Neural progenitor cell (in vitro differentiated cells): ENCODE measurements around the gene MYMK. TPM values are rescaled to one million over a fixed set of nuclear protein-coding genes. Genes with fewer than 3 reads are reported as not detected.

ENCODE experiments used
- DNase-seq: peaks from one replicate; pipeline ENCODE4 v3.0.0-alpha.2; 2016; ENCODE audit warnings: low spot score
- H2AFZ ChIP-seq: fragments of 200-600 bp; sonication (generic); replicated peaks from 2 replicates; pipeline ENCODE4 v1.6.1; 2016; ENCODE audit warnings: antibody characterized with exemption
- H3F3A ChIP-seq: fragments of 200-600 bp; sonication (generic); 2 replicates; pipeline ENCODE4 v1.6.1; 2016; ENCODE audit warnings: antibody characterized with exemption, low read depth
- H3K27ac ChIP-seq: fragments of 200-600 bp; sonication (generic); 2 replicates; pipeline ENCODE4 v1.5.1; 2016; ENCODE audit warnings: mild to moderate bottlenecking
- H3K27me3 ChIP-seq: fragments of 200-600 bp; sonication (generic); 2 replicates; pipeline ENCODE4 v1.6.1; 2016; ENCODE audit warnings: mild to moderate bottlenecking, moderate library complexity
- H3K36me3 ChIP-seq: fragments of 200-600 bp; sonication (generic); 2 replicates; pipeline ENCODE4 v1.5.1; 2016
- H3K4me1 ChIP-seq: fragments of 200-600 bp; sonication (generic); 2 replicates; pipeline ENCODE4 v1.6.1; 2016; ENCODE audit warnings: mixed run types
- H3K4me2 ChIP-seq: fragments of 200-600 bp; sonication (generic); 2 replicates; pipeline ENCODE4 v1.6.1; 2016
- H3K4me3 ChIP-seq: fragments of 200-600 bp; sonication (generic); 2 replicates; pipeline ENCODE4 v1.5.1; 2016
- H3K79me2 ChIP-seq: fragments of 200-600 bp; sonication (generic); 2 replicates; pipeline ENCODE4 v1.6.1; 2016; ENCODE audit warnings: low read depth
- H3K9ac ChIP-seq: fragments of 200-600 bp; sonication (generic); 2 replicates; pipeline ENCODE4 v1.6.1; 2016
- H3K9me3 ChIP-seq: fragments of 200-600 bp; sonication (generic); 2 replicates; pipeline ENCODE4 v1.5.1; 2016; ENCODE audit warnings: low read depth
- H4K20me1 ChIP-seq: fragments of 200-600 bp; sonication (generic); 2 replicates; pipeline ENCODE4 v1.6.1; 2016; ENCODE audit warnings: low read depth
- H3K27ac Mint-ChIP-seq: 3 replicates; pipeline ENCODE4 v1.8.0; 2021; ENCODE audit warnings: mixed read lengths
- H3K27me3 Mint-ChIP-seq: 2 replicates; pipeline ENCODE4 v1.8.0; 2022; ENCODE audit warnings: low read depth, mild to moderate bottlenecking, inconsistent platforms, moderate library complexity, mixed read lengths; ENCODE audit not compliant: insufficient read depth
- H3K36me3 Mint-ChIP-seq: 3 replicates; pipeline ENCODE4 v1.8.0; 2021; ENCODE audit warnings: mixed read lengths
- H3K4me1 Mint-ChIP-seq: 3 replicates; pipeline ENCODE4 v1.8.0; 2021; ENCODE audit warnings: mixed read lengths
- H3K4me3 Mint-ChIP-seq: 3 replicates; pipeline ENCODE4 v1.8.0; 2021; ENCODE audit warnings: mild to moderate bottlenecking, moderate library complexity, mixed read lengths
- H3K9me3 Mint-ChIP-seq: 3 replicates; pipeline ENCODE4 v1.8.0; 2020; ENCODE audit warnings: mixed read lengths
- CTCF ChIP-seq: fragments of 200-600 bp; sonication (generic); IDR thresholded peaks from 2 replicates; pipeline ENCODE4 v1.5.1; 2017; ENCODE audit warnings: antibody characterized with exemption, mild to moderate bottlenecking
- EZH2 ChIP-seq: fragments of 200-600 bp; sonication (generic); IDR thresholded peaks from 2 replicates; pipeline ENCODE4 v1.6.1; 2017; ENCODE audit warnings: antibody characterized with exemption, mild to moderate bottlenecking, moderate library complexity
- EZH2phosphoT487 ChIP-seq: fragments of 200-600 bp; sonication (generic); IDR thresholded peaks from 2 replicates; pipeline ENCODE4 v1.6.1; 2017; ENCODE audit warnings: antibody characterized with exemption
- total RNA-seq: library from RNA; depleted of rRNA; stranded (reverse); fragments of >200 nt; gene quantifications from 2 replicates; pipeline ENCODE4 v1.2.3, GENCODE V29; 2015; ENCODE audit warnings: low replicate concordance

MYMK gene
- total RNA-seq, 1 donor from 2014 or later, result not detected

GRCh38 chr9:133499132-133499891, 25.4 kb downstream of the MYMK start:
- Mint-ChIP-seq H3K9me3 (peaks cover 22% of the 10 kb centered on the region), H3K36me3 (no peaks in the 10 kb centered on the region), H3K4me3 (no peak overlapping the region), H3K27ac (no peak overlapping the region), H3K4me1 (peaks cover 17% of the 10 kb centered on the region), H3K27me3 (peaks cover 13% of the 10 kb centered on the region)
- peak overlapping the region; percentile 85 for H2AFZ ChIP-seq
- H3K27me3 ChIP-seq, result peaks cover 4% of the 10 kb centered on the region
- no peaks in the 10 kb centered on the region for H3K36me3 ChIP-seq
- H4K20me1 ChIP-seq, result no peaks in the 10 kb centered on the region
- peaks cover 7% of the 10 kb centered on the region for H3K4me1 ChIP-seq
- no peaks in the 10 kb centered on the region for H3K79me2 ChIP-seq
- peaks cover 9% of the 10 kb centered on the region for H3F3A ChIP-seq
- no peak overlapping the region for H3K4me3 ChIP-seq
- no peak for TF ChIP-seq EZH2phosphoT487
- no peak for TF ChIP-seq EZH2
- DNase-seq, result peak; percentile 48
- no peak overlapping the region for H3K27ac ChIP-seq
- H3K4me2 ChIP-seq, result no peak overlapping the region
- no peak overlapping the region for H3K9ac ChIP-seq
- H3K9me3 ChIP-seq, result peaks cover 11% of the 10 kb centered on the region

- no peak overlapping the region for H2AFZ ChIP-seq
- no peaks in the 10 kb centered on the region for H3K79me2 ChIP-seq
- H3K9ac ChIP-seq, result no peak overlapping the region
- no peak overlapping the region for H3K4me2 ChIP-seq
- no peaks in the 10 kb centered on the region for H3K36me3 Mint-ChIP-seq
- H3K4me1 ChIP-seq, result peaks cover 7% of the 10 kb centered on the region
- H3K4me1 Mint-ChIP-seq, result peaks cover 23% of the 10 kb centered on the region
- peaks cover 2% of the 10 kb centered on the region for H3K27me3 ChIP-seq
- peaks cover 11% of the 10 kb centered on the region for H3K9me3 Mint-ChIP-seq
- H3K4me3 ChIP-seq, result no peak overlapping the region
- H3K27ac Mint-ChIP-seq, result no peak overlapping the region
- H3K9me3 ChIP-seq, result peaks cover 6% of the 10 kb centered on the region
- no peak for DNase-seq
- no peaks in the 10 kb centered on the region for H4K20me1 ChIP-seq
- no peak for TF ChIP-seq CTCF
- no peak for TF ChIP-seq EZH2phosphoT487
- no peak for TF ChIP-seq EZH2
- peaks cover 9% of the 10 kb centered on the region for H3F3A ChIP-seq
- no peaks in the 10 kb centered on the region for H3K36me3 ChIP-seq
- H3K27me3 Mint-ChIP-seq, result peaks cover 11% of the 10 kb centered on the region
- H3K4me3 Mint-ChIP-seq, result no peak overlapping the region
- H3K27ac ChIP-seq, result no peak overlapping the region
Measured at GRCh38 chr9:133496861-133497842, 27.6 kb downstream of the MYMK start.

GRCh38 chr9:133495327-133496293, 29.1 kb downstream of the MYMK start:
- DNase-seq, result no peak
- Mint-ChIP-seq H3K36me3 (no peaks in the 10 kb centered on the region), H3K27me3 (peaks cover 11% of the 10 kb centered on the region), H3K4me1 (peaks cover 23% of the 10 kb centered on the region), H3K4me3 (no peak overlapping the region), H3K27ac (no peak overlapping the region), H3K9me3 (no peaks in the 10 kb centered on the region)
- Histone ChIP-seq H3K4me2 (no peak overlapping the region), H3K36me3 (no peaks in the 10 kb centered on the region), H3K4me1 (peaks cover 7% of the 10 kb centered on the region), H3K9ac (no peak overlapping the region), H3K4me3 (no peak overlapping the region), H3K27ac (no peak overlapping the region), H3K27me3 (no peaks in the 10 kb centered on the region), H3K79me2 (no peaks in the 10 kb centered on the region), H3K9me3 (no peaks in the 10 kb centered on the region), H4K20me1 (no peaks in the 10 kb centered on the region), H2AFZ (no peak overlapping the region), H3F3A (peaks cover 9% of the 10 kb centered on the region)
- TF ChIP-seq EZH2phosphoT487, result no peak
- TF ChIP-seq EZH2, result no peak
- no peak for TF ChIP-seq CTCF
